Testis (tissue), 3 donors: ENCODE data around the gene NEURL1. TPM values are rescaled to one million over a fixed set of nuclear protein-coding genes. Genes with fewer than 3 reads are reported as not detected.

Source experiments
- DNase-seq: peaks from one replicate; pipeline ENCODE4 v3.0.0-alpha.2; 2019
- H3K27ac ChIP-seq, 2 donors: fragments of 200-600 bp; sonication (generic); one replicate each; pipeline ENCODE4 v1.5.1; 2019
- H3K27me3 ChIP-seq: fragments of 200-600 bp; sonication (generic); one replicate; pipeline ENCODE4 v1.5.1; 2019
- H3K36me3 ChIP-seq: fragments of 200-600 bp; sonication (generic); one replicate; pipeline ENCODE4 v1.5.1; 2017; ENCODE audit warnings: low read depth; ENCODE audit errors: missing control alignments
- H3K4me1 ChIP-seq: fragments of 200-600 bp; sonication (generic); one replicate; pipeline ENCODE4 v1.5.1; 2019
- H3K4me3 ChIP-seq, 2 donors: fragments of 200-600 bp; sonication (generic); one replicate each; pipeline ENCODE4 v1.5.1; 2017 to 2019
- H3K9me3 ChIP-seq: fragments of 200-600 bp; sonication (generic); one replicate; pipeline ENCODE4 v1.5.1; 2017
- CTCF ChIP-seq, 3 experiments: fragments of 450-650 bp in 2 of 3; fragments of 200-600 bp in 1 of 3; sonication (generic) in 1 of 3; IDR thresholded peaks; one replicate each; pipeline ENCODE4 v1.5.1; 2016 to 2019; ENCODE audit warnings: antibody characterized with exemption in 3 of 3, mild to moderate bottlenecking in 2 of 3, moderate library complexity in 1 of 3
- POLR2A ChIP-seq: fragments of 450-650 bp; IDR thresholded peaks from one replicate; pipeline ENCODE4 v1.6.1; 2017; ENCODE audit warnings: antibody characterized with exemption, mild to moderate bottlenecking, moderate library complexity
- WGBS, 2 donors: methylation state at CpG; one replicate each; pipeline ENCODE4 v1.1.5; 2018; 5-methylcytosine and 5-hydroxymethylcytosine counted together
- intact Hi-C: fragments of 100-400 bp; cut with DNase I; formaldehyde crosslinking; loops from one replicate; pipeline ENCODE4 v1.15.1; 2023; ENCODE audit warnings: low total_unique reads
- polyA plus RNA-seq: library from polyadenylated mRNA; stranded (reverse); fragments of 350-450 nt; fragmentation: Illumina TruSeq; extraction: RNeasy Lipid Tissue Mini Kit (QIAGEN cat#74804); gene quantifications from one replicate; pipeline ENCODE4 v1.2.3, GENCODE V29; 2014; ENCODE audit warnings: low read depth, low replicate concordance; ENCODE audit not compliant: insufficient read depth
- total RNA-seq, 2 donors: library from RNA; depleted of rRNA; stranded (reverse); fragments of >200 nt; gene quantifications; one replicate each; pipeline ENCODE4 v1.2.3, GENCODE V29; 2016

Gene NEURL1
- total and polyA plus RNA-seq, 3 donors from 2014 or later: 17.8 to 21.9 (median 19.8) TPM

- no peaks in the 10 kb centered on the region for H3K36me3 ChIP-seq
- no peaks in the 10 kb centered on the region for H3K4me1 ChIP-seq
- TF ChIP-seq POLR2A (no peak), CTCF (IDR thresholded peaks at IDR 0.05) (no peak)
- H3K27ac ChIP-seq: no peak overlapping the region
- no peak overlapping the region for H3K4me3 ChIP-seq
- H3K9me3 ChIP-seq: no peaks in the 10 kb centered on the region
- 86% methylated on average over 13 to 15 of the region's 15 CpGs for WGBS, 2 donors
- intact Hi-C loops: no loop called here
- DNase-seq: no peak
- no peaks in the 10 kb centered on the region for H3K27me3 ChIP-seq
These were observed 85.4 kb downstream of the NEURL1 start for GRCh38 chr10:103578782-103579382.

GRCh38 chr10:103580011-103580410 lies 86.5 kb downstream of the NEURL1 start:
- DNase-seq: no peak
- no peak overlapping the region for H3K4me3 ChIP-seq
- no peaks in the 10 kb centered on the region for H3K4me1 ChIP-seq
- no peak overlapping the region for H3K27ac ChIP-seq
- no peaks in the 10 kb centered on the region for H3K36me3 ChIP-seq
- intact Hi-C loops: no loop called here
- 83 to 89% methylated on average over 7 of the region's 7 CpGs for WGBS, 2 donors
- TF ChIP-seq POLR2A (no peak), CTCF (IDR thresholded peaks at IDR 0.05) (no peak)
- H3K9me3 ChIP-seq: no peaks in the 10 kb centered on the region
- no peaks in the 10 kb centered on the region for H3K27me3 ChIP-seq

GRCh38 chr10:103580430-103580829 lies 86.9 kb downstream of the NEURL1 start:
- intact Hi-C loops: no loop called here
- no peak for TF ChIP-seq POLR2A
- no peak for TF ChIP-seq CTCF (IDR thresholded peaks at IDR 0.05)
- H3K36me3 ChIP-seq: no peaks in the 10 kb centered on the region
- no peaks in the 10 kb centered on the region for H3K9me3 ChIP-seq
- peak; percentile 34 for DNase-seq
- no peaks in the 10 kb centered on the region for H3K4me1 ChIP-seq
- H3K27me3 ChIP-seq: no peaks in the 10 kb centered on the region
- 61 to 63% methylated on average over 7 of the region's 7 CpGs for WGBS, 2 donors
- no peak overlapping the region for H3K4me3 ChIP-seq
- H3K27ac ChIP-seq: no peak overlapping the region

GRCh38 chr10:103581499-103581898 lies 88.0 kb downstream of the NEURL1 start:
- Histone ChIP-seq H3K4me1 (no peaks in the 10 kb centered on the region), H3K27ac (no peak overlapping the region), H3K9me3 (no peaks in the 10 kb centered on the region), H3K4me3 (no peak overlapping the region), H3K27me3 (no peaks in the 10 kb centered on the region), H3K36me3 (no peaks in the 10 kb centered on the region)
- TF ChIP-seq POLR2A: no peak
- TF ChIP-seq CTCF (IDR thresholded peaks at IDR 0.05): no peak
- intact Hi-C loops: no loop called here
- DNase-seq: no peak
